HG02588 (cell line): ENCODE results near the gene DDX23.
"Not testable (repeated sequence)": the region's sequence is repeated elsewhere in the genome, so short reads cannot be mapped to it uniquely, and the experiment has no call there.

Source experiments
- ATAC-seq: cut with Tn5 transposase; IDR thresholded peaks from one replicate; pipeline ENCODE4 v1.9.1; 2021; ENCODE audit warnings: mild to moderate bottlenecking, moderate library complexity; ENCODE audit not compliant: unreplicated experiment

The DDX23 gene

GRCh38 chr12:48851883-48852733 is at the start of gene DDX23:
TSS of gene DDX23 (minus strand) at chr12:48852163. CDS start at chr12:48845782, 6,381 bp downstream.
- peak; percentile 95 for ATAC-seq

GRCh38 chr12:48901278-48901677 is 49.3 kb upstream of the DDX23 start:
- no peak for ATAC-seq

GRCh38 chr12:48899651-48900050 is 47.7 kb upstream of the DDX23 start:
- no peak for ATAC-seq

- ATAC-seq: no peak
Measured at GRCh38 chr12:48894271-48894670, 42.3 kb upstream of the DDX23 start.

- ATAC-seq: no peak
Measured at GRCh38 chr12:48890657-48891418, 38.9 kb upstream of the DDX23 start.

- ATAC-seq: no peak
Measured at GRCh38 chr12:48889679-48890078, 37.7 kb upstream of the DDX23 start.

GRCh38 chr12:48883305-48884161 is 31.6 kb upstream of the DDX23 start:
- ATAC-seq: no peak

GRCh38 chr12:48882972-48883304 is 31.0 kb upstream of the DDX23 start:
- ATAC-seq: no peak

- no peak for ATAC-seq
Measured at GRCh38 chr12:48882315-48882687, 30.3 kb upstream of the DDX23 start.

GRCh38 chr12:48881686-48882314 is 29.8 kb upstream of the DDX23 start:
- ATAC-seq: no peak

- no peak for ATAC-seq
Measured at GRCh38 chr12:48880647-48881046, 28.7 kb upstream of the DDX23 start.

- ATAC-seq: no peak
Measured at GRCh38 chr12:48878548-48878947, 26.6 kb upstream of the DDX23 start.

GRCh38 chr12:48875944-48876515 is 24.1 kb upstream of the DDX23 start:
- no peak for ATAC-seq

- ATAC-seq: not testable (repeated sequence)
Measured at GRCh38 chr12:48873534-48873933, 21.6 kb upstream of the DDX23 start.

- no peak for ATAC-seq
Measured at GRCh38 chr12:48873096-48873495, 21.1 kb upstream of the DDX23 start.

GRCh38 chr12:48869191-48869590 is 17.2 kb upstream of the DDX23 start:
- no peak for ATAC-seq

- no peak for ATAC-seq
Measured at GRCh38 chr12:48868451-48868850, 16.5 kb upstream of the DDX23 start.

- no peak for ATAC-seq
Measured at GRCh38 chr12:48866052-48866711, 14.2 kb upstream of the DDX23 start.

- ATAC-seq: peak; percentile 88
Measured at GRCh38 chr12:48865281-48866051, 13.5 kb upstream of the DDX23 start, which contains the start of gene RND1. TSS of gene RND1 (minus strand) at chr12:48865870. CDS start at chr12:48865767, 103 bp downstream.
